ENCODE measurements around the gene MTOR. TPM values are rescaled to one million over a fixed set of nuclear protein-coding genes. Genes with fewer than 3 reads are reported as not detected.

The MTOR gene
- total and polyA plus RNA-seq, 2 donors = 21.0 to 26.5 TPM

GRCh38 chr1:11134898-11135266 lies 127.5 kb downstream of the MTOR start:
- 35% methylated on average over 5 of the region's 5 CpGs for WGBS

GRCh38 chr1:11134251-11134897 lies 128.0 kb downstream of the MTOR start:
- WGBS = 47% methylated on average over 5 of the region's 5 CpGs

More at GRCh38 chr1:11134898-11135266, 127.5 kb downstream of the MTOR start:
- no peaks in the 10 kb centered on the region for H3K36me3 ChIP-seq (ENCODE audit: insufficient read depth)
- no peaks in the 10 kb centered on the region for H3K4me1 ChIP-seq (ENCODE audit: insufficient read depth)
- DNase-seq (ENCODE audit: extremely low spot score) = no peak
- H3K27ac ChIP-seq (ENCODE audit: low read depth) = no peak overlapping the region
- no peak overlapping the region for H3K4me3 ChIP-seq (ENCODE audit: low read depth, low read length)

GRCh38 chr1:11132563-11133293 lies 129.6 kb downstream of the MTOR start:
- peaks cover 4% of the 10 kb centered on the region for H3K36me3 ChIP-seq (ENCODE audit: insufficient read depth)
- no peak overlapping the region for H3K27ac ChIP-seq (ENCODE audit: low read depth)
- H3K4me1 ChIP-seq (ENCODE audit: insufficient read depth) = no peaks in the 10 kb centered on the region
- DNase-seq (ENCODE audit: extremely low spot score) = no peak
- 87% methylated on average over 8 of the region's 8 CpGs for WGBS
- no peak overlapping the region for H3K4me3 ChIP-seq (ENCODE audit: low read depth, low read length)

More at GRCh38 chr1:11134251-11134897, 128.0 kb downstream of the MTOR start:
- H3K36me3 ChIP-seq (ENCODE audit: insufficient read depth) = no peaks in the 10 kb centered on the region
- no peak for DNase-seq (ENCODE audit: extremely low spot score)
- no peak overlapping the region for H3K4me3 ChIP-seq (ENCODE audit: low read depth, low read length)
- H3K27ac ChIP-seq (ENCODE audit: low read depth) = no peak overlapping the region
- H3K4me1 ChIP-seq (ENCODE audit: insufficient read depth) = no peaks in the 10 kb centered on the region

GRCh38 chr1:11131816-11132215 lies 130.5 kb downstream of the MTOR start:
- H3K4me3 ChIP-seq (ENCODE audit: low read depth, low read length) = no peak overlapping the region
- no peaks in the 10 kb centered on the region for H3K4me1 ChIP-seq (ENCODE audit: insufficient read depth)
- 76% methylated on average over 3 of the region's 3 CpGs for WGBS
- peaks cover 6% of the 10 kb centered on the region for H3K36me3 ChIP-seq (ENCODE audit: insufficient read depth)
- H3K27ac ChIP-seq (ENCODE audit: low read depth) = no peak overlapping the region
- DNase-seq (ENCODE audit: extremely low spot score) = no peak

- Histone ChIP-seq H3K4me1 (ENCODE audit: insufficient read depth) (no peaks in the 10 kb centered on the region), H3K36me3 (ENCODE audit: insufficient read depth) (peaks cover 6% of the 10 kb centered on the region), H3K4me3 (ENCODE audit: low read depth, low read length) (no peak overlapping the region), H3K27ac (ENCODE audit: low read depth) (no peak overlapping the region)
- 98% methylated on average over 17 of the region's 17 CpGs for WGBS
- DNase-seq (ENCODE audit: extremely low spot score) = no peak
Observed at GRCh38 chr1:11130406-11130805, 131.9 kb downstream of the MTOR start.

GRCh38 chr1:11129649-11130390 lies 132.5 kb downstream of the MTOR start:
- peaks cover 6% of the 10 kb centered on the region for H3K36me3 ChIP-seq (ENCODE audit: insufficient read depth)

GRCh38 chr1:11126569-11126968 lies 135.8 kb downstream of the MTOR start:
- Histone ChIP-seq H3K27ac (ENCODE audit: low read depth) (no peak overlapping the region), H3K36me3 (ENCODE audit: insufficient read depth) (peaks cover 13% of the 10 kb centered on the region), H3K4me1 (ENCODE audit: insufficient read depth) (no peaks in the 10 kb centered on the region), H3K4me3 (ENCODE audit: low read depth, low read length) (no peak overlapping the region)
- 81% methylated on average over 5 of the region's 5 CpGs for WGBS
- no peak for DNase-seq (ENCODE audit: extremely low spot score)

More at GRCh38 chr1:11129649-11130390, 132.5 kb downstream of the MTOR start:
- WGBS = 94% methylated on average over 15 of the region's 15 CpGs
- H3K4me1 ChIP-seq (ENCODE audit: insufficient read depth) = no peaks in the 10 kb centered on the region
- no peak overlapping the region for H3K27ac ChIP-seq (ENCODE audit: low read depth)
- DNase-seq (ENCODE audit: extremely low spot score) = no peak
- H3K4me3 ChIP-seq (ENCODE audit: low read depth, low read length) = no peak overlapping the region

GRCh38 chr1:11125931-11126330 lies 136.4 kb downstream of the MTOR start:
- peaks cover 13% of the 10 kb centered on the region for H3K36me3 ChIP-seq (ENCODE audit: insufficient read depth)
- DNase-seq (ENCODE audit: extremely low spot score) = no peak
- H3K4me3 ChIP-seq (ENCODE audit: low read depth, low read length) = no peak overlapping the region
- no peak overlapping the region for H3K27ac ChIP-seq (ENCODE audit: low read depth)
- H3K4me1 ChIP-seq (ENCODE audit: insufficient read depth) = no peaks in the 10 kb centered on the region
- 93% methylated on average over 5 of the region's 5 CpGs for WGBS

GRCh38 chr1:11124965-11125364 lies 137.4 kb downstream of the MTOR start:
- Histone ChIP-seq H3K36me3 (ENCODE audit: insufficient read depth) (peaks cover 13% of the 10 kb centered on the region), H3K4me3 (ENCODE audit: low read depth, low read length) (no peak overlapping the region), H3K27ac (ENCODE audit: low read depth) (no peak overlapping the region), H3K4me1 (ENCODE audit: insufficient read depth) (no peaks in the 10 kb centered on the region)
- DNase-seq (ENCODE audit: extremely low spot score) = no peak
- WGBS = 95% methylated on average over 3 of the region's 3 CpGs

GRCh38 chr1:11116318-11116717 lies 146.0 kb downstream of the MTOR start:
- H3K36me3 ChIP-seq (ENCODE audit: insufficient read depth) = peaks cover 7% of the 10 kb centered on the region
- H3K4me3 ChIP-seq (ENCODE audit: low read depth, low read length) = no peak overlapping the region
- H3K4me1 ChIP-seq (ENCODE audit: insufficient read depth) = no peaks in the 10 kb centered on the region
- no peak for DNase-seq (ENCODE audit: extremely low spot score)
- WGBS = 93% methylated on average over 2 of the region's 2 CpGs
- no peak overlapping the region for H3K27ac ChIP-seq (ENCODE audit: low read depth)

- peaks cover 7% of the 10 kb centered on the region for H3K36me3 ChIP-seq (ENCODE audit: insufficient read depth)
- WGBS = 84% methylated on average over 3 of the region's 3 CpGs
- no peak for DNase-seq (ENCODE audit: extremely low spot score)
- no peaks in the 10 kb centered on the region for H3K4me1 ChIP-seq (ENCODE audit: insufficient read depth)
- H3K4me3 ChIP-seq (ENCODE audit: low read depth, low read length) = no peak overlapping the region
- H3K27ac ChIP-seq (ENCODE audit: low read depth) = no peak overlapping the region
Observed at GRCh38 chr1:11114966-11115365, 147.4 kb downstream of the MTOR start.

- H3K36me3 ChIP-seq (ENCODE audit: insufficient read depth) = peaks cover 6% of the 10 kb centered on the region
- H3K27ac ChIP-seq (ENCODE audit: low read depth) = no peak overlapping the region
- no peak overlapping the region for H3K4me3 ChIP-seq (ENCODE audit: low read depth, low read length)
- 65% methylated on average over 7 of the region's 7 CpGs for WGBS
- H3K4me1 ChIP-seq (ENCODE audit: insufficient read depth) = no peaks in the 10 kb centered on the region
- no peak for DNase-seq (ENCODE audit: extremely low spot score)
Observed at GRCh38 chr1:11109047-11109760, 153.1 kb downstream of the MTOR start.

- Histone ChIP-seq H3K27ac (ENCODE audit: low read depth) (no peak overlapping the region), H3K4me3 (ENCODE audit: low read depth, low read length) (no peak overlapping the region), H3K4me1 (ENCODE audit: insufficient read depth) (no peaks in the 10 kb centered on the region), H3K36me3 (ENCODE audit: insufficient read depth) (peaks cover 6% of the 10 kb centered on the region)
- WGBS = 65% methylated on average over 5 of the region's 5 CpGs
- no peak for DNase-seq (ENCODE audit: extremely low spot score)
Observed at GRCh38 chr1:11107599-11107998, 154.8 kb downstream of the MTOR start.
